Lower lobe of right lung (tissue), 2 donors: ENCODE results near the gene CNGA3. TPM values are rescaled to one million over a fixed set of nuclear protein-coding genes. Genes with fewer than 3 reads are reported as not detected.

Experiments
- ATAC-seq, 2 donors: fragments of 200-7000 bp; cut with Tn5 transposase; one replicate each; pipeline ENCODE4 v1.9.1; 2020 to 2022; ENCODE audit warnings: mild to moderate bottlenecking in 2 of 2, moderate library complexity in 2 of 2
- DNase-seq: peaks from one replicate; pipeline ENCODE4 v3.0.0-alpha.2; 2020
- H3K27ac ChIP-seq: fragments of 200-600 bp; one replicate; pipeline ENCODE4 v1.8.0; 2022
- H3K27me3 ChIP-seq: fragments of 200-600 bp; one replicate; pipeline ENCODE4 v1.8.0; 2022; ENCODE audit warnings: low read depth
- H3K36me3 ChIP-seq: fragments of 200-600 bp; one replicate; pipeline ENCODE4 v1.8.0; 2022; ENCODE audit warnings: mild to moderate bottlenecking
- H3K4me1 ChIP-seq: fragments of 200-600 bp; one replicate; pipeline ENCODE4 v1.8.0; 2022
- H3K4me3 ChIP-seq: fragments of 200-600 bp; one replicate; pipeline ENCODE4 v1.8.0; 2022; ENCODE audit warnings: mild to moderate bottlenecking
- H3K9me3 ChIP-seq: fragments of 200-600 bp; one replicate; pipeline ENCODE4 v1.8.0; 2022
- intact Hi-C: fragments of 100-400 bp; cut with DNase I; formaldehyde crosslinking; loops from one replicate; pipeline ENCODE4 v1.11.0; 2022
- total RNA-seq: library from RNA; stranded (reverse); fragmentation: NEBNext Ultra II Directional; extraction: Animal tissue kit (Norgen Biotek cat#: 25700); gene quantifications from one replicate; pipeline ENCODE4 v1.2.1, GENCODE V29; 2021
- TF ChIP-seq, protein P1 (sequence below): fragments of 200-600 bp; IDR thresholded peaks from one replicate; pipeline ENCODE4 v1.8.0; 2022; ENCODE audit warnings: antibody characterized with exemption, mild to moderate bottlenecking
- donor health status: DM: no; HTN: yes; CAD: no; lungs with severe emphysema.

CNGA3 gene
- total RNA-seq, 1 donor from 2014 or later, result 0.18 TPM

DNA sequence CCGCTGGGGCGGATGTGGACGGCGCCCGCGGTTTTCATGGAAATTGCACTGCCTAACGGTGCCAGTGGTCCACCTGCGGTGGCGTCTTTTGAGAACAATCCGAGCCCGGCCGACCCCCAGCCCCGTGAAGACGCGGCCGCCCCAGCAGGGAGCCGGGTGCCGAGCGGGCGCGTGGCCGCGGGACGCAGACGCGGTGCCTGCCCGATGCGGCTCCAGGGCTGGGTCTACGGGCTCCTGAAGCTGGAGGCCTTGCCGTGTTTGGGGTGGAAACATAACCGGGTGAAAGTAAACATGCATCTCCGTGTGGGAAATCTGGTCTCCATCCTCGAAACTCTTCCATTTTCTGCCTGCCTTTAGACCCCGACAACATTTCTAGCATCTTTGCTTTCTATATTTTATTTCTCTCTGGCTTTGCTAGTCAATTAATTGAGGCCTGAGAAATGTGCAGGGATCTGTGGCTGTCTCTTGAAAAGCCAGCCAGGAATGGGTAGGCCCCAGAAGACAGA lies 99.0 kb downstream of the CNGA3 start:
- no peaks in the 10 kb centered on the region for H3K36me3 ChIP-seq
- intact Hi-C loops, result no loop called here
- H3K4me1 ChIP-seq, result peaks cover 24% of the 10 kb centered on the region
- DNase-seq (peak; percentile 62), ATAC-seq (peak; percentile 58 to 60)
- H3K27me3 ChIP-seq, result no peaks in the 10 kb centered on the region
- H3K4me3 ChIP-seq, result peak overlapping the region; percentile 77
- H3K27ac ChIP-seq, result peak overlapping the region; percentile 82
- H3K9me3 ChIP-seq, result no peaks in the 10 kb centered on the region
- TF ChIP-seq, protein P1, sequence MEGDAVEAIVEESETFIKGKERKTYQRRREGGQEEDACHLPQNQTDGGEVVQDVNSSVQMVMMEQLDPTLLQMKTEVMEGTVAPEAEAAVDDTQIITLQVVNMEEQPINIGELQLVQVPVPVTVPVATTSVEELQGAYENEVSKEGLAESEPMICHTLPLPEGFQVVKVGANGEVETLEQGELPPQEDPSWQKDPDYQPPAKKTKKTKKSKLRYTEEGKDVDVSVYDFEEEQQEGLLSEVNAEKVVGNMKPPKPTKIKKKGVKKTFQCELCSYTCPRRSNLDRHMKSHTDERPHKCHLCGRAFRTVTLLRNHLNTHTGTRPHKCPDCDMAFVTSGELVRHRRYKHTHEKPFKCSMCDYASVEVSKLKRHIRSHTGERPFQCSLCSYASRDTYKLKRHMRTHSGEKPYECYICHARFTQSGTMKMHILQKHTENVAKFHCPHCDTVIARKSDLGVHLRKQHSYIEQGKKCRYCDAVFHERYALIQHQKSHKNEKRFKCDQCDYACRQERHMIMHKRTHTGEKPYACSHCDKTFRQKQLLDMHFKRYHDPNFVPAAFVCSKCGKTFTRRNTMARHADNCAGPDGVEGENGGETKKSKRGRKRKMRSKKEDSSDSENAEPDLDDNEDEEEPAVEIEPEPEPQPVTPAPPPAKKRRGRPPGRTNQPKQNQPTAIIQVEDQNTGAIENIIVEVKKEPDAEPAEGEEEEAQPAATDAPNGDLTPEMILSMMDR, result no peak

DNA sequence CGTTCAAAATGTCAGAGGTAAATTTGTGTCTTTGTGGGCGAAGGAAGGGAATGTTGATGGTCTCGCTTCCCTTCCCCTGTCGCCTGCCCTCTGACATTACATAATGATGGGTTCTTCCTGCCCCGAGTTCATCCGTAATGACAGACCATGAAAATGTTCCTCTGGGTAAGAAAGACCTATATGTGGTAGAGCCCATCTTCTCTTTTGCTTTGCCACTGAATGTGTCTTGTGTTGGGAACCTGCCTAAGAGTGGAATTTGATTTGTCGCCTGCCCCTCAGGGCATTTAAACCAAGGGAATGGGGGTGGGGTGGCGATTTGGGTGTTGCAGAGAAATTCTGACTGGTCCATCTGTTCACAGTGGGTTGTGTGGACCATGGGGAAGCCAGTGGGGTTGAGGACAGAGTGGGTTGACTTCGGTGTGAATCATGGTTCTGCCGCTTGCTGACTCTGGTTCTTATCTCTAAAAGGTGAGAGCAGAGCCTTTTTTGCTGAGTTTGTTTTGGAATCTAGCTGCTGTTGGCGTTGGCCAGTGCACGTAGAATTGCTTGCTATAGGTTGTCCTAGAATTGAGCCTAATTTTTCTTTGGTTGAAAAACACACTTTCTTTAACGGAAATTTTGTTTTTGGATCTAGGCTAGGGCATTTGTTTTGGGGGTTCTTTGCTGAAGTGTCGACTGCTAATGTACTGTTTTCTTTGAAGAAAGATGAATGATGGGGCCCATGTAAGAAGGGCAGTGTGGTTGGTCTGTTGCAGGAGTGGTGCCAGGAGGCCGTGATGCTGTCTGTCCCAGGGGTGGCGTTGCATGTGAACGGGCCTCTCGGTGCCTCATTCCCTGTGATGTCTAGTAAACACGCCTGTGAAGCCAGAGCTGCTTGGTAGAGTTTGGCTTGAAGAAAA lies 99.7 kb downstream of the CNGA3 start:
- ATAC-seq (peak; percentile 20 to 25), DNase-seq (no peak)
- Histone ChIP-seq H3K9me3 (no peaks in the 10 kb centered on the region), H3K27ac (peak overlapping the region; percentile 82), H3K4me1 (peaks cover 27% of the 10 kb centered on the region), H3K4me3 (peak overlapping the region; percentile 77), H3K27me3 (no peaks in the 10 kb centered on the region), H3K36me3 (no peaks in the 10 kb centered on the region)
- TF ChIP-seq, protein P1, result no peak
- intact Hi-C loops, result no loop called here

DNA sequence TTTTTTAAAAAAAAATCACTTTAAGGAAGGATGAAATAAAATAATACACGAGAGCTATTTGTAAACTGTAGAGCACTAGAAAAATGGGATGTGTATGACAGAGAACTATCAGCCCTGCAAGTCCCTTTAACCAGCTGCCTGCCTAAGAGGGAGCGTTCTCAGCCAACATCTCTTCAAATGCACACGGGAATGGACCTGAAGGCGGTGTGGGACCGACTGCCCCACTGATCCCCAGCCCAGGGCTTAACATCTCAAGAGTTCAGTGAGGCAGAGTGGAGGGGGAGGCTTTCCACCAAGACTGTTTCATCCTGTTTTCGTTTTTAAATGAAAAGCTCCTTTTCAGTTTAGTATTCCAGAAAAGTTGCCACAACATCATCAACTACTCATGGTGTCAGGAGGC lies 100.6 kb downstream of the CNGA3 start:
- Histone ChIP-seq H3K36me3 (no peaks in the 10 kb centered on the region), H3K27ac (no peak overlapping the region), H3K9me3 (no peaks in the 10 kb centered on the region), H3K4me3 (no peak overlapping the region), H3K4me1 (peaks cover 34% of the 10 kb centered on the region), H3K27me3 (no peaks in the 10 kb centered on the region)
- intact Hi-C loops, result no loop called here
- TF ChIP-seq, protein P1, result no peak
- no peak for DNase-seq
- ATAC-seq, result no peak

Other genes with a start within 250 kb of the CNGA3 start
- 35.6 TPM for gene INPP4A, start 98.4 kb downstream of the CNGA3 start, total RNA-seq